A673 (cell line): ENCODE measurements around the gene COL28A1. TPM values are rescaled to one million over a fixed set of nuclear protein-coding genes. Genes with fewer than 3 reads are reported as not detected.

Source experiments
- BruUV-seq: library from RNA; stranded (reverse); fragments of 400-500 nt; replicated peaks from 2 replicates; lab custom pipeline; 2021; lab: Mats Ljungman, UMichigan
- CTCF ChIA-PET: fragments of 300-600 bp; sonication (Branson Sonifier 250); formaldehyde crosslinking; loops from one replicate; lab custom pipeline; 2022; ENCODE audit warnings: antibody characterized with exemption; lab: Charles Lee
- POLR2A ChIA-PET: fragments of 300-600 bp; sonication (Branson Sonifier 250); formaldehyde crosslinking; loops from one replicate; lab custom pipeline; 2022; ENCODE audit warnings: antibody characterized with exemption; ENCODE audit not compliant: low non-redundant PET; lab: Charles Lee
- DNase-seq: peaks from one replicate; pipeline ENCODE4 v3.0.0-alpha.2; 2015; ENCODE audit warnings: low spot score
- H3K27ac ChIP-seq: fragments of 200-600 bp; sonication (generic); 2 replicates; pipeline ENCODE4 v1.5.1; 2016; ENCODE audit warnings: mixed run types, low read depth, mild to moderate bottlenecking, mixed read lengths, antibody characterized with exemption, low read length; ENCODE audit not compliant: poor library complexity, severe bottlenecking
- H3K27me3 ChIP-seq: fragments of 200-600 bp; sonication (generic); replicated peaks from 2 replicates; pipeline ENCODE4 v1.6.1; 2017; ENCODE audit warnings: mixed run types, low read depth, mild to moderate bottlenecking, mixed read lengths, antibody characterized with exemption, low read length; ENCODE audit not compliant: insufficient read depth, poor library complexity
- H3K36me3 ChIP-seq: fragments of 200-600 bp; sonication (generic); 2 replicates; pipeline ENCODE4 v1.6.1; 2016; ENCODE audit warnings: mixed run types, mild to moderate bottlenecking, mixed read lengths, antibody characterized with exemption, low read length; ENCODE audit not compliant: insufficient read depth, poor library complexity, severe bottlenecking
- H3K4me1 ChIP-seq: fragments of 200-600 bp; sonication (generic); 2 replicates; pipeline ENCODE4 v1.6.1; 2017; ENCODE audit warnings: mixed run types, mild to moderate bottlenecking, mixed read lengths, antibody characterized with exemption, low read length; ENCODE audit not compliant: insufficient read depth, poor library complexity, severe bottlenecking
- H3K4me3 ChIP-seq: fragments of 200-600 bp; sonication (generic); 2 replicates; pipeline ENCODE4 v1.5.1; 2016; ENCODE audit warnings: low read depth, mixed run types, mild to moderate bottlenecking, mixed read lengths, low read length; ENCODE audit not compliant: poor library complexity, severe bottlenecking
- H3K9me3 ChIP-seq: fragments of 200-600 bp; sonication (generic); 2 replicates; pipeline ENCODE4 v1.6.1; 2016; ENCODE audit warnings: mixed run types, low read depth, mild to moderate bottlenecking, mixed read lengths, antibody characterized with exemption, low read length; ENCODE audit not compliant: poor library complexity, severe bottlenecking
- CTCF ChIP-seq: fragments of 300-800, 200-600 bp; sonication (generic); conservative IDR thresholded peaks from 2 replicates; pipeline ENCODE4 v1.5.1; 2017; ENCODE audit warnings: low read depth, mild to moderate bottlenecking, antibody characterized with exemption, low read length, moderate library complexity, mixed read lengths
- EZH2 ChIP-seq: fragments of 200-600 bp; sonication (generic); IDR thresholded peaks from 2 replicates; pipeline ENCODE4 v1.6.1; 2017; ENCODE audit warnings: borderline replicate concordance, low read depth, mild to moderate bottlenecking, mixed read lengths, antibody characterized with exemption, low read length; ENCODE audit not compliant: poor library complexity, severe bottlenecking
- intact Hi-C: fragments of 100-400 bp; cut with micrococcal nuclease; formaldehyde crosslinking; loops from one replicate; pipeline ENCODE4 v1.10.0; 2022; ENCODE audit not compliant: unreplicated experiment
- total RNA-seq: library from RNA; stranded (reverse); gene quantifications from 2 replicates; pipeline ENCODE4 v1.2.3, GENCODE V29; 2021

COL28A1 gene
- total RNA-seq, 1 experiment from 2014 or later: 0.34 TPM

GRCh38 chr7:7347045-7347444, 188.6 kb downstream of the COL28A1 start:
- DNase-seq: no peak
- Histone ChIP-seq H3K36me3 (no peaks in the 10 kb centered on the region), H3K27me3 (peaks cover 55% of the 10 kb centered on the region), H3K9me3 (no peaks in the 10 kb centered on the region), H3K27ac (no peak overlapping the region), H3K4me1 (no peaks in the 10 kb centered on the region), H3K4me3 (no peak overlapping the region)
- no TSS peak for BruUV-seq
- POLR2A ChIA-PET: no interaction called here
- CTCF ChIA-PET: no interaction called here
- intact Hi-C loops: no loop called here
- TF ChIP-seq CTCF (no peak), EZH2 (no peak)

- no peak for DNase-seq
- Histone ChIP-seq H3K27me3 (peaks cover 54% of the 10 kb centered on the region), H3K4me3 (no peak overlapping the region), H3K36me3 (no peaks in the 10 kb centered on the region), H3K9me3 (no peaks in the 10 kb centered on the region), H3K27ac (no peak overlapping the region), H3K4me1 (no peaks in the 10 kb centered on the region)
- POLR2A ChIA-PET: no interaction called here
- intact Hi-C loops: no loop called here
- no TSS peak for BruUV-seq
- TF ChIP-seq EZH2 (no peak), CTCF (no peak)
- CTCF ChIA-PET: no interaction called here
Measured at GRCh38 chr7:7344583-7344982, 191.1 kb downstream of the COL28A1 start.

- POLR2A ChIA-PET: no interaction called here
- CTCF ChIA-PET: interaction anchor here (0.5 kb wide), 1 partner anchor 38 kb away, joined by 10 read pairs; no protein-coding TSS in a partner anchor
- intact Hi-C loops: no loop called here
- no peak for TF ChIP-seq CTCF
- TF ChIP-seq EZH2: no peak
- Histone ChIP-seq H3K9me3 (no peaks in the 10 kb centered on the region), H3K4me3 (no peak overlapping the region), H3K4me1 (no peaks in the 10 kb centered on the region), H3K27ac (no peak overlapping the region), H3K27me3 (peaks cover 29% of the 10 kb centered on the region), H3K36me3 (no peaks in the 10 kb centered on the region)
- DNase-seq: no peak
- BruUV-seq: no TSS peak
Measured at GRCh38 chr7:7335909-7336308, 199.8 kb downstream of the COL28A1 start.
